ENCODE measurements around the gene FOXA1.

GRCh38 chr14:37601865-37602264, 6.8 kb upstream of the FOXA1 start:
- TF ChIP-seq CTCF (IDR thresholded peaks at IDR 0.05) (no peak), POLR2A (IDR thresholded peaks at IDR 0.05) (no peak)
